Measurements from ENCODE around the gene AGXT.

Gene AGXT

DNA sequence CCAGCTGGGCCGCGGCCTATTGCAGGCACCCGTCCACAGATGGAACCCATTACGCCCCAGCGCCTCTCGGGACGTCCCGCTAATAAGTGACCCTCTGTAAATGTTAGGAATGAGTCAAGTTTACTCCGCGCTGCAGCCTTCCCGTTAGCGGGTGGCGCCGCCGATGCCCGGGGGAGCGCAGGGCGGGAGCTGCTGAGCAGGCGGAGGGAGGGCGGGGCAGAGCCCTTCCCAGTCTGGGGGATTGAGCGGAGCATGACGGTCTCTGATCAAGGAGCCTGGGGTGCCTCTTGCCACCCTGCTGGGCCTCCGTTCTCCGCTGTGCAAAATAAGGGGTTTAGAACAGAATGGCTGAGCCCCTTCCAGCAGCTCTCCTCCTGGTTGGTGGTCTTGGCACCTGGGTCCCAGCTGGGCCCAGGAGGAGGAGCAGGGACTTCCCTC lies 48.0 kb downstream of the AGXT start:
- no peak for DNase-seq

GRCh38 chr2:240917009-240917683 lies 48.5 kb downstream of the AGXT start:
- DNase-seq = no peak

DNA sequence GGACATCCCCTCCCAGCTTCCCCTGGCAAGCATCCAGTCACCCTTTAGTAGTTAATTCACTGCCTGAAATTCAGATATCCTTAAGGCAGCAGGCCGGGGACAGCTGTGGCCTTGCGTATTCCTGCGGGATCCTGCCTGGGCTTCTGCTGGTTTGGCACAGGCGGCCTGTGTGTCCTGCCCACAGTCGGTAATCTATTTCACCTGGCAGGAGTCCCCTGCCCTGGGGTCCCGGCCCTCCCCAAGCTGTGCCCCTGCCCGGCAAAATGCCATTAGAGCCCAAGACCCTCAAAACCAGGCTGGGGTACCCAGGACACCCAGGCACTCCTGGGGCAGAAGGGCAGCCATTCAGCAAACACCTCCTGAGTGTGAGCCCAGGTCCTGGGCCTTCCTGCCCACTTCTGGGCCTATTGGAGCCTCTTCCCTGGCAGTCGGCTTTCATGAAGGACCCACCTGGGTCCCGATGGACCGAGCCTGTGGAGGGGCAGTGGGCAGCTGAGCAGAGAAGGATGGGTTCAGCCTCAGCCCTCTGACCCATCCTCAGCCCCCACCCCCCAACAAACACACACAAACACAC lies 49.1 kb downstream of the AGXT start:
- no peak for DNase-seq

DNA sequence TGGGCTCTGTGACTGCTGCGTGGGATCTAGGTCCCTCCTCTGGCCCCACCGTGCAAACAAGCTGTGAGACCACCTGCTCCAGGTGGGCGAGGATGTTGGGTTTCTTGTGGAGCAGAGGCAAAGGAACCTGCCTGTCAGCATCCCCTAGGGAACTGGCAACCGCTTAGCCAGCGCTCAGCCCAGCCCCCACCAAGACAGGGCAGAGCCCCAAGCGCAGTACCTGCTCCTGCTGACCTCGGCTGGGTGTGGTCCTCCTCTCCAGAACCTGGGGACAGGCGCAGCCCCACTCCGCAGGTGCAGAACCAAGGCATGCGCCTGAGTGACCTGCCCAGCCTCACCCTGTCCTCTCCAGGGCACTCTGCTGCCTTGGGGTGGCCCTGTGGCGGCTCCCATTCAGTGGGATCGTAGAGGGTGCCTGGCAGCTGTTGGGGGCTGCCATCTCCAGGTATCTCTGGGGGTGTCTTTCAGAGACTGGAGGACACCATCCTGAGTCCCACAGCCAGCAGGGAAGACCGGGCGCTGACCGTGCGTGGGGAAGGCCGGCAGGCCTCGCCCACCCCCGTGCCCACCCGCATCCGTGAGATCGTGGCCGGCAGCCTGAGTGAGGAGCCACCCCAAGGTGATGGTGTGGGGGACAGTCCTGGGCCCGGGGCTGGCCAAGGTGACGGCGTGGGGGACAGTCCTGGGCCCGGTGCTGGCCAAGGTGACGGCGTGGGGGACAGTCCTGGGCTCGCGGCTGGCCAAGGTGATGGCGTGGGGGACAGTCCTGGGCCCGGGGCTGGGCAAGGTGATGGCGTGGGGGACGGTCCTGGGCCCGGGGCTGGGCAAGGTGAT lies 49.9 kb downstream of the AGXT start:
- no peak for DNase-seq

DNA sequence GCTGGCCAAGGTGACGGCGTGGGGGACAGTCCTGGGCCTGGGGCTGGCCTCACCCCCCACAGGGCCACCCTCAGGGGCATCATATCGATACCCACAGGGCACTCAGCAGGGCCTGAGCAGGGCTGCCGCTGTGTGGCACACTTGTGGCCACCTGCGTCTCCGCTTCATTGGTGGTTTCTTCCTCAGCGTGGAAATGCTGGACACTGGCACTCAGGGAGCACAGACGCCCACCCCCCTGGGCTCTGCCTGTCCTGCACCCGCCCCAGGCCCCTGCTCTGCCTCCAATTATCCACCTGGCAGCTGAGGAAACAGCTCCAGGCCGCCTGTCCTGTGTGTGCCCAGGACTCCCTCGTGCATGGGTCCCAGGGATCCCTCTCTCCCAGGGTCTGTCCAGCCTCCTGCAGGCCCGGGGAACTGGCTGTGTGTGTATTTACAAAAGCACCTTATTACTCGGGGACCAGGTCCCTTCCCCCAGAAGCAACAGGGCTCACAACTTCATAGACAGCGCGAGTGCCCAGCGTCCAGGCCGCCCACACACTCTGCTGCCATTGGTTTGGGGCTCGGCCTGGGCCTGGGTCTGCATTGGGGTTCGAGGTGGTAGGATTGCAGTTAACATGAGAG lies 50.6 kb downstream of the AGXT start:
- DNase-seq = no peak

- DNase-seq = no peak
Observed at GRCh38 chr2:240919786-240920782, 51.5 kb downstream of the AGXT start.

DNA sequence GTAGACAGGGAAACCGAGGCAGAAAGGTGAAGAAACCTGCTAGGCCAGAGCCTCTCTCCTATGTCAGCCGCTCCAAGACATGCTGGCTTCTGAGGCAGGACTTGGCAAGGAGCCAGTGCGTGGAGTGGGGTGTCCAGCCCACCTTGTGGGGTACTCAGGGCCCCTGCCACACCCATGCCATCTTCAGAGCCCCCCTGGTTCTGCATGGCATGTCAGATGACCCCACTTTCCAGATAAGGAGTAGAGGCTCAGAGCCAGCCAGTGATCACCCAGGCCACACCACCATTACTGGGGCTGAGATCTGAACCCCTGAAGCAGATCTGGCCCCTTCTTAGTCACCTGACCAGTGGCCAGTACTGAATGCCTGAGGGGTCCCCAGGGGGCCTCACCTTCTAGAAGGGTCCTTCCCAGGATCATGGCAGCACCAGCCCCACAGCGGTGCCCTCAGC lies 52.2 kb downstream of the AGXT start:
- no peak for DNase-seq

DNA sequence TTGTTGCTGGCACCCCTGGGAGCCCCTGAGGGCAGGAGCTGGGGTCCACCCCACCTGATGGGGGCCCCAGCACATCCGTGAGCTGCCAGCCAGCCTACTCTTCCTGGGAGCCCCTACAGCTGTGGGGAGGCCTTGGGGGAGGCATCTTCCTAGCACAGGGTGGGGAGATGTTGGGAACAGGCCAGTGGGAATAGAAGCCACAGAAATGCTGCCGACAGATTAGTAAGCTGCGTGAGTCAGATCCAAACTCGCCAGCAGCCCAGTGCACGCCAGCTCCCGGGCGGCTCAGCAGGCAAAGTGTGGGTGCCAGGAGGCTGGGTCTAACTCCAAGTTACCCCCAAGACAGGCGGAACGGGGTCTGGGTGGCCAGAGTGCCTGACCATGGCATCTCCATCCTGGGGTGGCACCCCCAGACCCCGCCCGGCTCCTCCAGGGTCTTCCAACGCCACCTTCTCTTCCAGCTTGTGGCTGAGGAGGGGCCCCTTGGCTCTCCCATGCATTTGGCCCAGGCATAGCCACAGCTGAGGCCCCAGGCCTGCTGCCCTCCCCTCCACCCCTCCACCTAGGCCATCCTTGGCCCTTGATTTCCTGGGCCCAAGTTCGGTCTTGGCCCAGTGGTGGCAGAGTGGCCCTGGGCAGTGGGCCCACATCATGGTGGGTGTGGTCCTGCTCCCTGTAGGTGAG lies 52.8 kb downstream of the AGXT start:
- DNase-seq = no peak

DNA sequence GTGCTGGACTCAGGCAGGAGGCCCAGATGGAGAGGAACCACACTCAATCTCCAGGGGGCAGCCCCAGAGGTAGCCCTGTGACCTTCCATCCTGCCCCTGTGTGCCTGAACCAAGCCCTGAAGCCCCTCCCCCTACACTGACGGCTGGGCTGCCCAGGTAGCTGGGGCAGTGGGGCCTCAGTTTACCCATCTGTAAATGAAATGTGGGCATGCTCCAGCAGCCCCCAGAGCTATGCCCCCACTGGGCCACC lies 53.3 kb downstream of the AGXT start:
- no peak for DNase-seq

DNA sequence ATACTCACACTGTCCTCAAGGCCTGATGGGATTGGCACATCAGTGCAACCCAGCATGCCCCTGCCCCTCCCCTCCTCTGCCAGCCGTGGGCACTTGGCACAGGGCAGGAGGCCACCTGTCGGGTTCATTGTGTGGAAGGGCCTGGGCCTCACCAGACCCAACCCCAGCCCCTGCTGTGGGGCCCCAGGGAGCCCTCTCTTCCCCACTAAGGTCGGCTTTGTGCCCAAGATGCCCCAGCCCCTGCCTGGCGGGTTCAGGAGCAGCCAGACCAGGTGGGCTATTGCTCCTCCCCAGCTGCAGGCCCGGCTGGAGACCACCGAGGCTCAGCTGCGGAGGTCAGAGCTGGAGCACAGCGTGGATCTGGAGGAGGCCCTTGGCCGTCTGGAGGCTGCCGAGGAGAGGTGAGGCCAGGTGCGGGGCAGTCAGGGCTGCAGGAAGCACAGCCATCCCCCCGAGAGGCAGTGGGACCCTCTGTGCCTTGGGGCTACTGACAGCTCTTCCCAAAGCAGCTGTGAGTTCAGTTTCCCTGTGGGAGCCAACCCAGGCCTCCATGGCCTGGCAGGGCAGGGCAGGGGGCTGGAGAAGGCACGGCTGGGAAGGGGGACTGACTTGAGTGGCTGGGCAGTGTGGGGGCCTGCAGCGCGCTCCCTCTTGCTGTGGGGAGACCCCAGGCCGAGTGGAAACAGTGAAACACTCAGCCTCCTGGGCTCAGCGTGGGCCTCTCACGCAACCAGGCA lies 53.8 kb downstream of the AGXT start:
- DNase-seq = no peak

DNA sequence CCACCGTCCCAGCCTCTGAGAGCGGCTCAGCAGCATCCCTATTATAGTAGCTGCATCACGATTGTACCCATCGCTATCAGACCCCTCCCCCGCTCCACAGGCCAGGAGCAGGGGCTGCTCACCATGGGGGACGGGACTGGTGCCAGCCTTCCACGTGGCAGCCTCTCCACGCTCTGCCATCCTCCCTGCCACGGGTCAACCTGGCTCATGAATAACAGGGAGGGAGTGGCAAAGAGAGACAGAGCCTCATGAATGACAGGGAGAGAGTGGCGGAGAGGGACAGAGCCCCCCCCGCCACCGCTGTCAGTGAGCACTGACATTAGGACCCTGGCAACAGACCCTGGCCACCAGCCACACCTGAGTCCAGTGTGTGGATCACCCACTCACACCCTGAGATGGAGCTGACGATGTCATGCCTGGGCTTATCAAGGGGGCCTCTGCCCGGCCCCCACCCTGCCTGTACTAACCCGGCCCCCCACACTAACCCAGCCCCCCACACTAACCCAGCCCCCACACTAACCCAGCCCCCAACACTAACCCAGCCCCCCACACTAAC lies 54.4 kb downstream of the AGXT start:
- no peak for DNase-seq

DNA sequence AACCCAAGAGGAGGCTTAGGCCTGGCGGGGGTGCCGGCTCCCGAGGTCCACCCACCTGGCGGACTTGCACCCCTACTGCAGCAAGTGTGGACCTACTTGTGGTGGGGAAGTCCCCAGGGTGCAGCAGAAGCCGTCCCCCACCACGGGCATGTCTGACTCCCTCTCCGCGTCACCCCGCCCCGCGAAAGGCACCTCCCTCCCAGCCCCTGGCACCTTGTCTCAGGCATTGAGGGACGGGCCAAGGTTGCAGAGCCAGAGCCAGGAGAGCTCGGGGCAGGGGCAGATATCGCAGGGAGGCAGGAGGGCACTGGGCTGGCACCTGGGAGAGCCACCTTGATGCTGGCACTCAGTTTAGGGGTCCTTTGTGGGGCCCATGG lies 56.6 kb downstream of the AGXT start:
- no peak for DNase-seq

DNA sequence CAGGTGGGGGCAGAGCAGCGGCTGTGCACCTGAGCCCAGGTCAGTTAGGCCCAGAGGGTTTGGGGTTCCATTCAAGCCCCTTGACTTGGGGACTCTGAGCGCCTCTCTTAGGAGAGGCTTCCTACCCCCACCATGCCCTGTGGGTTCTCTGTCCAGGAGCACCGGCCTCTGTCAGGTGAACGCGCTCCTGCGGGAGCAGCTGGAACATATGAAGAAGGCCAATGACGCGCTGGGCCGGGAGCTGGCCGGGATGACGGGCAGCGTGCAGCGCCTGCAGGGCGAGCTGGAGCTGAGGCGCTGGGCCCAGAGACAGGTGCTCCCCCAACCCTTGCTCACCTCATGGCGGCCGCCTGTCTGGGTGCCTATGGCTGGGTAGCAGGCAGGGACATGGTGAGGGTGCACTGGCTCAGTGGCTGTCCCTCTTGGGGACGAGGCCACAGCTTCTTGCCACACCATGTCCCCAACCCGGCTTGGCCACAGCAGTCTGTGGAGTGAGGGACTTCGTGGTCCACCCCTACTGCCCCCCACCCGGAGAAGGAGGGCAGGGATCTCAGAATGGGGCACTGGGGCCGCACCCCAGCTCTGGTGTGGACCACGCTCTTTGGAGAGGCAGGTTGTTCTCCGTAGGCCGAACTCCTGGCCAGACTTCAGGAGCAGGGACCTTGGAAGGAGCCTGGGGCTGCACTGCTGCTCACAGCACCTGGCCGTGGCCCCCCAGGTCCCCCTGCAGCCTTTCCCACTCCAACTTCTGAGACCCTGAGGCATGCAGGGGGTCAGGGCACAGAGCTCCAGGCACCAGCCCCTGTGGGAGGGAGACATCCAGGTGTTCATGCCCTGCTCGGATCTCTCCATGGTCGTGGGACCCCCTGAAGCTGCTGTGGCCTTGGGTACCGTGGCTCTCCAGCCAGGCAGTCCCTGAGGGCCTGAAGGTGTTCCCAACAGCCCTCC lies 57.2 kb downstream of the AGXT start:
- DNase-seq = no peak

GRCh38 chr2:240926516-240927389 lies 58.1 kb downstream of the AGXT start:
- no peak for DNase-seq

DNA sequence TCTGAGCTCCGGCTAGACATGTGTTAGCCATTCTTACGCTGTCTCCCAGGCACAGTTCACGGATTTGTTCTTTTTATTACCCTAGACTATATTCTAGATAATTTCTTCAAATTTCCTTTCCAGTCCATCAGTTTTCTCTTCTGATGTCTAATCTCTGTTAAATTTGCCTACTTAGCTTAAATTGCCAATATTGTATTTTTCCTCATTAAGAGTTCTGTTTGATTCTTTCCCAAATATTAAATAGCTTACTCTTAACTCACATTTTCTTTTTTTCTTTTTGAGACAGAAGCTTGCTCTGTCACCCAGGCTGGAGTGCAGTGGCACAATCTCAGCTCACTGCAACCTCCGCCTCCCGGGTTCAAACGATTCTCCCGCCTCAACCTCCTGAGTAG lies 58.8 kb downstream of the AGXT start:
- no peak for DNase-seq

GRCh38 chr2:240928476-240929363 lies 60.1 kb downstream of the AGXT start:
- no peak for DNase-seq

GRCh38 chr2:240929364-240930095 lies 60.9 kb downstream of the AGXT start:
- DNase-seq = no peak

All from stimulated activated naive CD4-positive, alpha-beta T cell treated with Interleukin-2 at 50 U/mL for 16 hours (primary cell).